HG03378 (cell line): ENCODE data around the gene MAP2K5.
A peak's percentile ranks its signal among the peaks of the same experiment; 100 is the strongest.

Experiments
- ATAC-seq: cut with Tn5 transposase; IDR thresholded peaks from one replicate; pipeline ENCODE4 v1.9.1; 2021; ENCODE audit warnings: mild to moderate bottlenecking, moderate library complexity; ENCODE audit not compliant: unreplicated experiment

The MAP2K5 gene

DNA sequence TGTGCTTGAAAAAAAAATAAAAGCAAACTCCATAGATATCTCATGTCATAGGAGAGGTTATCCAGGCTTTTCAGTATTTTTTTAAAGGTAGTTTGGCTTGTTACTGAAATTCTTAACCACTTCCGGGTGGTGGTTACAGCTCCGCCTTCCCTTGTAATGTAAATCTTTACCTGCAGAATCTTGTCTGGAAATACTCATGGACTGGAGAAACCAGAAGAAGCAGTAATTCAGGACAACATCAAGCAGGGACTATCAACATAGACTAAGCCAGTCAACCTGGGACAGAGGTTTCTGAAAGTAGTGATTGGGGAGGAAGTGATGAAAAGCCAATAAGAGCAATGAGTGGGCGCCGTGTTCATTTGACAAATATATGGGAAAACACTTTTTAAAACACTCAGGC, 203.9 kb downstream of the MAP2K5 start:
- no peak for ATAC-seq

DNA sequence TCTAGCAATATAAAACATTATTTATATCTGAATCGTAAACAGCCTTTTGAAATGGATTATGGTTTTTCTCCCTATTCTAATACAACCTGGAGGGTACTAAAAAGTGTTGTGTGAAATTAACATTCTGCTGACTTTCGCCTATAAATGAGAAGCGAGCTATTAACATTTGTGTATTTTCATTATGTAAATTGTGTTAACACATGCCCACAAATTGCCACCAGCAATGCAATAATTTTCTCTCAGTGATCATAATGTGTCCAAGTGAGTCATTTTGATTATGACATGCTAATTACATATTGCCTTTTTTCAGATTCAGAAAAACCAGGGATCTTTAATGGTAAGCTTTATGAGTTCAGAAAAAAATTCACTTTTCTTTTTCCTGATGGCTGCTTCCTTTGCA, 205.4 kb downstream of the MAP2K5 start:
- no peak for ATAC-seq

DNA sequence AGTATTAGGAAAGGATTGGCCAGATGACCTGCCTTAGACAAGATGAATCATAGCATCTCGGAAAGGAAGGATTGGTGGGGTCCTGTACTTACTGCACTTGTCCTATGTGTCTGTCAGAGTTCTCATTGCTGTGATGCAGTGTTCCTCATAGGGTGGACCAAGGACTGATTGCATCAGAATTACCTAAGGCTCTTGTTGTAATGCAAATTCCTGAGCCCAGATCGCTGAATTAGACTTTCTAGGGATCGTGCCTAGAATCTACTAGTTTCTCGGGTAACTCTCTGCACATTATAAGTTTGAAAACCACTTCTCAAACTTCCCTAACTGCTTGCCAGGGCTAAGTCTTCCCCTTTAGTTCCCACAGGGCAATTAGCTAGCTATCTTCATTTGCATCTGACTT, 207.9 kb downstream of the MAP2K5 start:
- ATAC-seq: no peak

DNA sequence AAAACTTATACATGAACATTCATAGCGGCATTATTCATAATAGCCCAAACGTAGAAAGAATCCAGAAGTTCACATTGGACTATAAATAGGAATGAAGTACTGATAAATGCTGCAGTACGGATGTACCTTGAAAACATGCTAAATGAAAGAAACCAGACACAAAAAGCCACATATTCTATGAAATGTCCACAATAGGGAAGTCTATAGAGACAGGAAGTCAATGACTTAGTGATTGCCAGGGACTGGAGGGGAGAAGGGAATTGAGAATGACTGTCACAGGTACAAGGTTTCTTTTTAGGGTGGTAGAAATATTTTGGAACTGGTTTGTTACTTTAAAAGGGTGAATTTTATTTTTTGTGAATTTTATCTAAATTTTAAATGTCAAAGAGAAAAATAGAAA, 211.4 kb downstream of the MAP2K5 start:
- ATAC-seq: no peak

DNA sequence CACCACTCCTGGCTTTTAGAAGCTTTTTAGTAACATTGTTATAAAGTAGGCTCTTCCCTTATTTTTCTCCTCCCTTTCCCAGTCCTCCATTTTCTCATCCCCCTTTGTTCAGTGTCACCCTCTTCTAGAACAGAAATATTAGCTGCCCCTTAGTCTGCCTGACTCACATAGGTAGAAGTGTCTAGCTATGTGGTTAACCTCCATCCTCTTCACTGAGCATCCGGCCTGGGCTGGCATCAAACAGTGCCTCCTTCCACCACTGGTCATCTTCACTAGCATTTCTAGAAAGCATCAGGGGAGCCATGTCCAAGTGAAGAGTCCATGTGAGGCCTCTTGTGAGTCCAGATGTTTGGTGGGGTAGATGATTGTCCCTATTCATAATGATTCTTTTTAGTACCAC, 212.8 kb downstream of the MAP2K5 start:
- ATAC-seq: no peak

DNA sequence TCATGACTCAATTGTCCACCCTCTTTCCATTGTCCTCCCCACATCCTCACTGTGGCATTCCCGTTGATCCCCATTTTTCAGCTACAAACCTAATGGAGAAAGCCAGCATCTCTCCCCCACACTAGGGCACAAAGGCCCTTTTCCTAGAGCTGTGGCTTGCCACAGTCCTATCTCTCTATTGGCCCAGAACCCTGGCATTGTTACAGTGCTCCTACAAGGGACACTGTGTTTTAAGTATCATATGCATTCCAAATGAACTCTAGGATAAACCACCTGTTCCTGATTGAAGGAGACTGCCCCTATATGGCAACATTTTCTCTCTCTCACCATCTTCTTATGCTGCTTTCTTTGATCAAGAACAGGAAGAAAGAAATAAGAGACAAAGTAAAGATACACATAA, 213.4 kb downstream of the MAP2K5 start:
- no peak for ATAC-seq

DNA sequence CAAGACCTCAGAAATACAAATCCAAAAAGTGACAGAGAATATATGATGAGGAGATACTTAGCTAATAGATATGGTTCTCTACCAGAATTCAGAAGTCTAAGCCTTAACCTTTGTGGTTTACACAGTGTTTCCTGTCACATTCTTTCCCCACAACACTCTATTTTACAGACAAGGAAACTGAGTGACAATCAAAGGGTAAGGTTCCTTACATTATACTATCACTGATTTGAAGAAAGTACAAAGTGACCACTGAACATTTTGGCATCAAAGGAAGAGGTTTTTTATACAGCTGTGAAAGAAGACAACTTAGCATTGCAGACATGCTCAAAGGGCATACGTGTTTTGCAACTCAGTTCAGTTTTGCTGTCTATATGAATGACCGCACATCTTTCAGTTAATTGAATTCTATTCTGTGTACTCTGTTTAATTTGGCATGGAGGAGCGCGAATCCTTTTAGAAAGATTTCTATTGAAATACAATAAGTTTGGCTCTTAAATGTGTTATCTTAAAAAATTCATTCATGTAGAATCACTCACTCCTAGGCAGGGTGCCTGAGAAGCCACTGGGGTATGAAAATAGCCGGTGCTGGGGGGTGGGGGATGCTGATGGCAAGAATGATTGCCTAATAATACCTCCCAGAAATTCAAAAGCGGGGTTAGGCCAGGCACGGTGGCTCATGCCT, 216.3 kb downstream of the MAP2K5 start:
- no peak for ATAC-seq

DNA sequence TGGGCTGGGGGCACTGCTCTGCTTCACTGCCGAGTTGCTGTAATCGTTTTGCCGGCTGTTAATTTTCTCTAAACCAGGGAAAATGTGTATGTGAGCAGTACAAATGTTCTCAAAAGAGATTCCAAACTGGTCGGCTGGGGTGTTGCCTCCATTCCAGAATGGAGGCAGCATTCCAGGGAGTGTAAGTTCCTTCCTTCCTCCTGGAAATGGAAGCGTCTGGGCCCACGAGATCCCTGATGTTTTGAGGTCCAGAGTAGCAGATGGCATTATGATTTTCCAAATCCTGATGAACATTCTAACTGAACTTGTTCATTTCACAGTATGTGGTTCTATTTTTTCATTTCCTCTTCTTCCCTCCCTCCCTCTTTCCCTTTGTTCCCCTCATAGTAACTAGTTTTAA, 218.4 kb downstream of the MAP2K5 start:
- no peak for ATAC-seq

DNA sequence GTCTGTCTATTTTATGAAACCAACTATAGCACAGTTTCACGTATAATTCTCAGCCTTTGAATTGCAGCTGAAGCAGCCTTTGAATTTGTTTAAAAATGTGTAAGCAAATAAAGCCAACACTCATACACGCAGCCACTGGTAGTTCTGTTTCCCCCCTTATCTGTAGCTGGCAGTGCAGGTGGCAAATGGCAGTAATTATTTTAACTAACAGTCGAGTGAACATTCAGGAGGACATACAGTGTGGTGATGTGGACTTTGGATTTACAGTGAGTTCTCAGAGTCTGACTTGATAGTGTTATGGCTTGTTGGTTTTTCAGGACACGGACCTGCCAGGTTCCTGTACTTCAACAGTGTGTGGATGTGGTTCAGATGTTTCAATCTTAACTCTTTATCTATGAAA, 218.8 kb downstream of the MAP2K5 start:
- ATAC-seq: no peak

DNA sequence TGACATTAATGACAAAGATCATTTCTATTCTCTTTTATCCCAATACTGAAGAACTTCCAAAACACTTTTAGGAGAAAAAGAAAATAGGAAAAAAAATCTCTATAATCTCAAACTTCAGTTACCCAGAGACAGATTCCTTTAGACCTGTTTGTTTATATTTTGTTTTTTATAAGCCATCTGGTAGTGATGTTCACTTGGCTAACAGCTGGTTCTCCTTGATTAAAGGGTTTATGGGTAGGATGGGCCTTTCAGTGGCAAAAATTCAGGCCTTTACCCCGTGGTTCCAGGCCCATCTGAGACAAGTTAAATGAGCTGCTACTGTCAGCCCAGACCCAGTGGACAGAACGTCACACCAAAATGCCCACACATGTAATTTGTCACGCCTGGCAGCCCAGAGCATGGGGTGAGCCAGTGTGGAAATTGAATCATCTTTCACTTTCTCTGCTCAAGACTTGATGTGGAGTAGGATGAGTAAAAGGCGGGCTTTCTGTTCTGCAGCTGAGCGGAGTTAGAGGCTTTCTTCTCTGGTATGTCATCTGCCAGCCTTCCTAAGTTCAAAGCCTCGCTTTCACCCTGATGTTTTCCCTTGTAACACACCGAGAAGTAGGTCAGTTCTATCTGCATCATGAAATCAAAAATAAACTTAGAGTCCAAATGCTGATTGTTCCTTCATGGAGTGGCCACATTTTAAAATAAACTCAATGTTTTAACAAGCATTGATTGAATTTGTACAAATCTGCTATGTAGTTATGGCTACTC, 220.3 kb downstream of the MAP2K5 start:
- peak; percentile 89 for ATAC-seq

DNA sequence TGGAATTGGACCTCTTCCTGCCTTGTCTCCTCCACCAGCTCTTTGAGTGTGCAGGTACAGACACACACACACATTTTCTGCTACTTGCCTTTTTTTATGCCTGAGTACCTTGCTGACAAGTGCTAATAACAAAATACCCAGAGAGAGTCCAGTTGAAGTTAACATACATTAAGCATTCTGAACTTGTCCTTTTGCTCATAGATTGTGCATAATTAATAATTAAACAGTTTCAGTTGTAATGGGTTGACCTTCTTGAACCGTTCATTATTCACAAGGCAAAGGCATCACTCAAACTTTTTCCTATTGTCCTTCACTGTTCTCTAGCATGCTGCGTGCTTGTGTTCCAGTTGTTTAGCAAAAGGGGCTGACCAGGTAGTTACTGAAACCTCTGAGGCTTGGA, 223.2 kb downstream of the MAP2K5 start:
- no peak for ATAC-seq

DNA sequence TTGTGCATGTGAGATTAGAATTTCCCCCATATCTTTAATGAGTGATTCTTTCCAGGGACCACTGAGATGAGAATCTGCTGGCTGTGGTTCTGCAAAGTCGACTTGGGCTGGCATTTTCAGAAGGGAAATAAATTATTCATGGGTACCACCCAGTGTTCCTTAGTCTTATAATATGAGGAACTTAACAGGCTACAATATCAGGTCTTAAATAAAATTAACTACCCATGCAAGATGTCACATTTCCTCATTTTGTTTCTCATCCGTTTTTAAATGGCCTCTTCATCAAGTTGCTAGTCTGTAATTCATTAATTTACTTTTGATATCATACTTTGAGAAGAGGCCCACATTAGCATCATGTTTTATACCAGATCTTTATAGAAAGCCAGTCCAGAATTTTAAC, 224.5 kb downstream of the MAP2K5 start:
- ATAC-seq: no peak

DNA sequence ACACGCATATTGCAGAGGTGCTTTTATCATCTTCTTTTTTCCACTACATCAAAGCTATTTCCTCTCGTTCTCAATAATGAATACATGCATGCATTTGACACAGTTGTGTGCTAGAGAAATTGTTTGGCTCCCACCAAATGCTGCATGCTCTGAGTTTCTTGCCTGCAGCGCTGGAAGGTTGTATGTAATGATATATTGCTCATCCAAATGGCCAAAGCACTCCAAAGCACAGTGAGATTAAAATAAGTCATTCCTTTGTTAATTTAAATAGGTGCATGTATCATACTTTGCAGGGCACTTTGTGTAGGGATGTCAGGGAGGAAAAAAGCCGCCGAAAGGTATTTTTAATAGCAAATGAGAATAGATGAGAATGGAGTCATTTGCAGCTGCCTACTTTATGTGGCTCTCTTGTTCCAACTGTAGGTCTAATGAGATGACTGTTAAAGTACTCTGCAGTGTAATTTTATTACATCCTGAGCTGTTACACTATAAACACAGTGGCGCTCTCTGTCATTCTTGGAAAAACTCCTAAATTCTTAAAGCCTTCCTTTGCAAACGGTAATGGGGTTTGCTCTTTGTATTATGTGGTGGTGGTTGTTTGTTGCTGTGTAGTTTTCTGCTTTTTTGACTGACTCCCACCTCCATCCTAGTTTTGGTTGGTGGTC, 225.9 kb downstream of the MAP2K5 start:
- ATAC-seq: no peak

DNA sequence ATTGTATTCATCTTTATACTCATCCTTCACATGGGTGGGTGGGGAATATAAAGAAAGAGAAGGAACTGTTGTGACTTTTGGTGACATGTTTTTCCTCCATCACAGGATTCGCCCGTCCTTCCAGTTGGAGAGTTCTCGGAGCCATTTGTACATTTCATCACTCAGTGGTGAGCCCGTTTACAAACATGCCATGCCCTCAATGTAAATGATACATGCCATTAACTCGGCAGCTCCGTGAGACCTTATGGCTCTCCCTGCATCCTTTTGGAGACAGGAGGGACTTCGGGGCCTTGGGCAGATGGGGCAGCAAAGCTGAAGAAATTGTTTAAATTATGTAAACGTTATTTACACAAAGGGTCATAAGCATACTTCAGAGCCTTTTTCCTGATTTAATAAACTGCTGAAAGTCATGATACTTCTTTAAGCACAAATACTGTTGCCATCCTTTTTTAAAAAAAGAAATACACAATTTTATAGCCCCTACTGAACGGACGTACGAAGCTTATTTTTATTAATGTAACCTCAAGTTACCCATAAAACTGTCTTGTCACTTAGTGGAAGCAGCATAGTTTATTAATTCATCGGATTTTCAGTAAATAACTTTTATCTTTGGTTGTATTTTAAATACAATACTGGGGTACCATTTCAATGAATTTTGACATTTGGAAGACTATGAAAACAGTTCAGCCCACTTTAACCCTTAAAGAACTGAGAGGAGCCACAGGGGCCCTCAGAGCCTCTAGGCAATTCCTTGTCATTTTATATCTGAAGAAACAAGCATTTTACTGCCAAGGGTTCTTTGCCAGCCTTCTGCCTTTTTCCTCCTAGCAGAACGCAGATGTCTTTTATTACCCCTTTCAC, 227.2 kb downstream of the MAP2K5 start:
- ATAC-seq: no peak

DNA sequence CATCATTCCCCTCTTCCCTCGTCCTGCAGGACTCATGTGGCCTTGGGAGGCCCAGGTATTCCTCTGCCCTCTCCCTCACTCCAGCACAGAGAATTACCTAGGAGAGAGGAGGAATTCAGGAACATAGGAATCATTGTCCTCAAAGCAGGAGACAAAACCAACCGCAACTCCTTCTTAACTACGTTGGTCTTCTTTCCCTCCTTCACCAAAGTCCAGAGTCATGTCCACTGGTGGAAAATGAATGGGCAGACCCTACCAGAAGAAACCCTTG, 227.8 kb downstream of the MAP2K5 start:
- no peak for ATAC-seq

DNA sequence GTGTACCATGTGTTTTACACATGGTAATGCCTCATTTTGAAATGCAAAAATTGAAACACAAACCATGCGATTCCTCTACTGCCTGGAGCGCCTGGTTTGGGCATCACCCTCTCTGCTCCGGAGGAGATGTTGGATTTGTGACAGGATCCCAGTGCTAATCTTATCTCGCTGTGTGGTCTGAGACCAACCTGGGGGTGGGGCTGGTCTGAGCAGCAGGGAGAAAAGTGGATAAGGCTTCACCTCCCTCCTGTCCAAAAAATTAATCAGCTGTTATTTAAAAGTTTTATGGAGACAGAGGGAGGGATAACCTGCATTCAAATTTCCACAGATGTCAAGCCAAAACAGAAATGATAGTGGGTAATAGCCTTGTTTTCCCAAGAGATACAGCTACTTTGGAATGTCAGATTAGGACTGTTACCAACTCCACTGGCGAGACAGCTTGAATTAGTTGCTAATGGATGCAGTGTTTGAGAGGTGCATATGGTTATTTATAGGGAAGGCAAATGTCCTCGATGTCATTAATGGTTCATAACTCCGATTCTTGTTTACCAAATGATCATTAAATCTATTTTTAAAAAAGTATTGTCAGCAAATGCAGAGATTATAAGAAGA, 228.8 kb downstream of the MAP2K5 start:
- ATAC-seq: no peak

DNA sequence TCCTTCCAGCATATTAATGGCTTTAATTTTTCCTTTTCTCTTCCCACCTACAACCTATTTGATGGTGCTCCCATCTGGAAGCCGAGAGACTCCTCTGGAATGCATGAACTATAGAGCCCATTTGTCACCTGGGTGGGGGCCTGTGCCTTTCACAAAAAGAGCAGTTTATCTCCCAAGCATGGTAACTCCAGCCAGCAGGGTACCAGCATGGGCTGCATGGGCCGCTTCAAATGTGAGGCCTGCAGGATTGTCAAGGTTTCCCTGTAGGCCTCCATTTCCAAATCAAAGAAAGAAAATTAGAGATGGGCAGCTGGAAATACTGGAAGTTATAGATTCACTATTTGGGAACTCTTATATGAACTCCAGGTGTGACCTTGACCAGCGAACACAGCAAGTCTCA, 232.1 kb downstream of the MAP2K5 start:
- ATAC-seq: no peak

DNA sequence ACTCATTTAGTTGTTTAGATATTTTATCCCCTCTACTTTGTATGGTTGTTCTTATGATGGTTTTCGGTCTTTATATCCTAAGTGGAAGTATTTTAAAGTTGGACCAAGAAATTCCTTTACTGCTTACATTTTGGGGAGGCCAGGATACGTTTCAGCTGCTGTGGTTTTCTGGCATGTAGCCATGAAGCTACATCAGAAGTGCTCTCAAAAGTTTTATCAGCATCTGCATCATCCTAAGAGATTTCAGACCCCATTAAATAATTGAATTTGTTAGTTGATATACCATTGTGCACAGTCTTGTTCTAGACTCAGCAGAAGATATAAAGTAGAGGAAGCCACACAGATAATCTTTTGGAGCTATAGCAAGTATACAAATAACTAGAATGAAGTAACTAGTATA, 232.7 kb downstream of the MAP2K5 start:
- ATAC-seq: no peak

DNA sequence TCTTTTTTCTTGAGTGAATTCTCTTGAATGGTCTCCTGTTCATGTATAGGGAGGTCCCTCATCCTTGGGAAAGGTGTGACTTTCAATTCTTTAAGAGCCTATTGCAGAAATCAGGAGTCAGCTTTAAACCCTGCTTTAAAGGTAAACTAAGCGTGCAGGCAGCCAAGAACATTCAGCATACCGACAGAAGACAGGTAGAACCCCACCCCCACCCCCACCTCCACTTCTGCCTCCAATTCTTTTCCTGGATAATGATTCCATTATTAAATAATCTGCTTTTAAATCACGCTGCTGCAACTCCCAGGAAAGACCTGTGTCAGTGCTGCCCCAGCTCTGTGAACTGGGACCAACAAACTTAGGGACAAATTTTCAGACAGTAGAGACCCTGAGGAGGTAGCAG, 233.5 kb downstream of the MAP2K5 start:
- ATAC-seq: no peak

DNA sequence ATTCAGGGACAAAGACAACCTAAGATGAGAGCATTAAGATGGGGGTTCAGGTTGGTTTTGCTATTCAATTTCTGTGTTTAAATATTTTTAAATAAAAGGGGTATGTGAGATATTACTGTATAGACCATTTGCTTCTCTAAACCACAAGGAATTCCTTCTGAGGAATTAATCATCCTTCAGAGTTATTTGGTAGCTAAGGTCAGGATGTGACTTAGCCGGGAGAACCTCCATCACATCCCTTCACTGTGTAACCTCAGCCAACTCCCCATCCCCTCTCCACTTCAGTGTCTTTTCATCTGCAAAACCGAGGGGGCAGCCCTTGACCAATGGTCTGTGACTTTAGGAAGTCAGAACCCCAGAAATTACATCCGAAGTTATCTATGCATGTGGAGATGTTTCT, 234.1 kb downstream of the MAP2K5 start:
- no peak for ATAC-seq

DNA sequence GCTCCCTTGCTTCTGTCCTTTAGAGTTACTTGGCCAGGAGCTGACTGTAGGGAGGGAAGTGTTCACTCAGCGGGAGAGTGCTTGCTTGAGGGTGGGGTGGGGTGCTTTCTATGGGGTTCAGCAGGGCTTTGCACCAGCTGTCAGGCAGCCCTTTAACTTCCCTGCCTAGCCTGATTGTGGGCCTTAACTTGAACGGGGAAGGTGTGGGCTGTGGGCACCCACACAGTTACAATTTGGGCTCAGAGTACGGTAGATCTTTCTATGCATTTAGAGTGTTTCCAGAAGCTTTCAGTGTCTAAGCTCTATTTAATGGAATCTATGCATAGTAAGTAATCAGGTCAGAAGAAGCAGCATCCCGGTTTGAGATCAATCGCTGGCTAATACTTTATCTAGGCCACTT, 234.6 kb downstream of the MAP2K5 start:
- ATAC-seq: no peak
